AG09319 (cell line): ENCODE data around the gene UBAC2.

ENCODE experiments used
- DNase-seq: peaks from one replicate; pipeline ENCODE4 v3.0.0-alpha.2; 2010; ENCODE audit warnings: low read depth; ENCODE audit errors: extremely low read depth
- TF ChIP-seq, protein P1 (sequence below): IDR thresholded peaks from 2 replicates; pipeline ENCODE4 v1.5.1; 2011; ENCODE audit warnings: low read depth, mild to moderate bottlenecking, inconsistent platforms, low read length, moderate library complexity

The UBAC2 gene

DNA sequence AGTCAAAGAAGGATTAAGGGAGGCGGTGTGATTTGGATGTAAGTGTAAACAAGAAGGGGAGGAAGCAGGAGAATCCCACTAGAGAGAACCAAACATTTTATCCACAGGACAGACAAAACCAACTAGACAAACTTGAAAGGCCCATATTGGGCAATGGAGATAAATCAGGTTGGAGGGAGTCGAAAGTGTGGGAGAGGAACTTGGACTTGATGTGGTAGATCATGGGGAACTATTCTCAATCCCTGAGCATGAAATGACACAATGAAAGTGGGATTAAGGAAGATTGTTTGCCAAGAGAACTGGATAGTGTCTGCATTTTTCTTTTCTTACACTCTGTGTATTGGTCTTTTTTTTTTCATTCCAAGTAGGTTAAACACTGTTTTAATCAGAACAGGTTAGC, 88.6 kb downstream of the UBAC2 start:
- TF ChIP-seq, protein P1, sequence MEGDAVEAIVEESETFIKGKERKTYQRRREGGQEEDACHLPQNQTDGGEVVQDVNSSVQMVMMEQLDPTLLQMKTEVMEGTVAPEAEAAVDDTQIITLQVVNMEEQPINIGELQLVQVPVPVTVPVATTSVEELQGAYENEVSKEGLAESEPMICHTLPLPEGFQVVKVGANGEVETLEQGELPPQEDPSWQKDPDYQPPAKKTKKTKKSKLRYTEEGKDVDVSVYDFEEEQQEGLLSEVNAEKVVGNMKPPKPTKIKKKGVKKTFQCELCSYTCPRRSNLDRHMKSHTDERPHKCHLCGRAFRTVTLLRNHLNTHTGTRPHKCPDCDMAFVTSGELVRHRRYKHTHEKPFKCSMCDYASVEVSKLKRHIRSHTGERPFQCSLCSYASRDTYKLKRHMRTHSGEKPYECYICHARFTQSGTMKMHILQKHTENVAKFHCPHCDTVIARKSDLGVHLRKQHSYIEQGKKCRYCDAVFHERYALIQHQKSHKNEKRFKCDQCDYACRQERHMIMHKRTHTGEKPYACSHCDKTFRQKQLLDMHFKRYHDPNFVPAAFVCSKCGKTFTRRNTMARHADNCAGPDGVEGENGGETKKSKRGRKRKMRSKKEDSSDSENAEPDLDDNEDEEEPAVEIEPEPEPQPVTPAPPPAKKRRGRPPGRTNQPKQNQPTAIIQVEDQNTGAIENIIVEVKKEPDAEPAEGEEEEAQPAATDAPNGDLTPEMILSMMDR, result no peak
- DNase-seq, result no peak

DNA sequence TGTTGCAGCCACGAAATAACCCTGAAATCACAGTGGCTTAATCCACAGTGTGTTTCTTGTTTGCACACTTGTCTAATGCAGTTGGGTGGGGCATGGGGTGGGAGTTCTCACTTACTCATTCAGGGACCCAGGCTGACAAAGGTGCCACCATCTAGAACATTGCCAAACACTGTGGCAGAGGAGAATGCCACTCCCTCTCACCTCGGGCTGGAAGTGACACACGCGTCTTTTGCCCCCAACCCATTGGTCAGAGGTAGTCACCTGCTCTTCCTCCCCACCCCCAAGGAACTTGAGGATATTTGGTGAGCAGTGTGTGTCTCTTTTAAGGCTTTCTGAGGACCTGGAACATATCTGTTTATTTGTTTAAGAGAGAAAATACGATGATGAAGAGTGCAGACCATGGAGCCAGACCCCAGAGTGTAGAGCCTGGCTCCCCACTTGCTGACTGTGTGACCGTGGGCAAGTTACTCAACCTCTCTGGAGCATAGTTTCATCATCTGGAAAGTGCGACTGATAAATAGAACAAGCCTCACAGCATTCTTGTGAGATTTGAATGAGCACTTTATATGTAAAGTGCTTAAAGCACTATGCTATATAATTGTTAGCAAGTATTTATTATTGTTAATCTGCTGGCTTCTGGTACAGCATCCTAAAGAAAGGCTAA, 89.2 kb downstream of the UBAC2 start:
- TF ChIP-seq, protein P1, result no peak
- DNase-seq, result no peak

GRCh38 chr13:99290894-99291293, 90.2 kb downstream of the UBAC2 start:
- TF ChIP-seq, protein P1, result no peak
- DNase-seq, result no peak

GRCh38 chr13:99293178-99293577, 92.5 kb downstream of the UBAC2 start:
- DNase-seq, result no peak
- TF ChIP-seq, protein P1, result no peak

- TF ChIP-seq, protein P1, result no peak
- DNase-seq, result no peak
These were observed 93.5 kb downstream of the UBAC2 start for GRCh38 chr13:99294198-99294597.

DNA sequence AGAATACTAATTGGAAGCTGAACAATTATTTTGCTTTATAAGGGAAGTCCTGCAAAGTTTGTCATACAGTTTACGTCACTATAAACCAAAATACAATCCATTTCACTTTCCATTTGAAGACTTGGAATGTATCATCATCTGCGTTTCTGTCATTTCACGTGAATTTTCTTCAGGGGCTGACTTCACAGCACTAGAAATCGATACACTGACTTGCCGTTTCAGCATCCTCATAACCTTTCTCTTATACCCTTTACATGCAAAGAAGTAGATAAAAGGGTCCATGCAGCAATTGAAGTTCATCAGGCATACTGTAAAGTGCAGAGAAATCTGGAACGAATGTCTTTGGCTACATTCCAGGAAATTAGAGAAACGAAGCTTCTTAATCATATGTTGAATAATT, 94.3 kb downstream of the UBAC2 start:
- TF ChIP-seq, protein P1, result no peak
- no peak for DNase-seq

DNA sequence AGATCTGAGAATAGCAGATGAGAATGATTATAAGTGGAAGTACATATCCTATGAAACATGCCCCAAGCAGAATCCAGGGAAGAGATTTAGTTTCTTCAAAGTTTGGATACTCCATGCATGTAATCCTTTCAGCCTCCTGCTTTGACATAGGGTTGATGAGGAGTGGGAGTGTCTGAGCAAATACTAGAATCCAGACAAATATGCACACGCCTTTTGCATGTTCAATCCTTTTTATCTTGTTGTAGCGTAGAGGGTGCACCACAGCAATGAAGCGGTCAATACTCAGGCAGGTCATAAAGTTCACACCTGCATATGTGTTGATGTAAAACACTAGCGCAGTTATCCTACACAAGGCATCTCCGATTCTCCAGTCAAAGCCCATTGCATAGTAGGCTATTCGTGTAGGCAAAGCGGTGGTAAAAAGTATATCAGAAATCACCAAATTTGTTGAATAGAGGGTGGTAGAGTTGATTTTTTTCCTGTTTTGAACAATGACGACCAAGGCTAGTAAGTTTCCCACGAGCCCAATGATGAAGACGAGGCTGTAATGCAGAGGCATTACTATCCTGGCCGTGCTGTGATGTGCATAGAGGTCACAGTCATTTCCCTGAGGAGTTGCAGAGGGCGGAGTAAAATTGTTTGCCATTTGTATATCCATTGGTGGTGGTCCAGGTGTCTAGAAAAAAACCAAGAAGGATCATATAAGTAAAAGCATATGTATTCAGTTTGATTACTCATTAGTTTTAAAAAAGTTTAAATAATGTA, 95.0 kb downstream of the UBAC2 start:
- TF ChIP-seq, protein P1, result no peak

More for the DNA sequence above, 95.0 kb downstream of the UBAC2 start:
- DNase-seq, result no peak
